HG03469 (cell line): Measurements from ENCODE around the gene NFIA.

Source experiments
- ATAC-seq: cut with Tn5 transposase; IDR thresholded peaks from one replicate; pipeline ENCODE4 v1.9.1; 2021; ENCODE audit warnings: mild to moderate bottlenecking, moderate library complexity, moderate number of reproducible peaks; ENCODE audit not compliant: unreplicated experiment

The NFIA gene

DNA sequence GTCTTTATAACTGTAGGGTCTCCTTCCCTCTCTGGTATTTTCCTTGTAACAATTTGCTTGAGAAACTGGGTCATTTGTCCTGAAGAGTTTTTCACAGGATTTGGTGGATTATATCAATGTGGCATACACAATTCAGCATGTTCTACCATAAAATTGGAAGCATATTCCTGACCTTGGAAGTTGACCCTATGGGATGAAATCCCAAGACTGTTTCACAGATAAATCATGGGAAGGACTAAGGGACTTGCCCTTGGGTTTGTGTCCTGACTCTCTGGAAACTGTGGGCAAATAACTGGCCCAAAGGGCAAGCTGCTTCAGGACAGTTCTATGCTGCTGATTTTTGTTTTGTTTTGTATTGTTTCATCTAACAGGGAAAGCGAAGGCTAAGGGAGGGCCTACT is 387.0 kb downstream of the NFIA start:
- ATAC-seq = no peak

DNA sequence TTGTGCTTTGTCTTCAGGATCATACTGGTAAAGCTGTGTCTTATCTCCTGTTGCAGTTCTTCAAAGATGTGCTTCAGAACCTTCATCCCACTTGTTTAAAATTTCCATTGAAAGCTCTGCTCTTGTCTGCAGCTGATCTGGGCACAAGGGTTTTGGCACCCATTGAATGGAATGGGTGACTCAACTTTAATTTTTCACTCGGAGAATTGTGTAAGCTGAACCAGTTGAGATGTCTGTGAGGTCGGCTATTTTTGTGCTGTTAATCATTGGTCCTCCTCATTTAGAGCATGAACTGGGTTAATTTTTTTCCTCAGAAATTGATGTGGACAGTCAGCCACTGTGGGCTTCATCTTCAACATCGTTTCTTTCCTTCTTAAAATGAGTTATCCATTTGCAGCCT is 390.5 kb downstream of the NFIA start:
- ATAC-seq = no peak

DNA sequence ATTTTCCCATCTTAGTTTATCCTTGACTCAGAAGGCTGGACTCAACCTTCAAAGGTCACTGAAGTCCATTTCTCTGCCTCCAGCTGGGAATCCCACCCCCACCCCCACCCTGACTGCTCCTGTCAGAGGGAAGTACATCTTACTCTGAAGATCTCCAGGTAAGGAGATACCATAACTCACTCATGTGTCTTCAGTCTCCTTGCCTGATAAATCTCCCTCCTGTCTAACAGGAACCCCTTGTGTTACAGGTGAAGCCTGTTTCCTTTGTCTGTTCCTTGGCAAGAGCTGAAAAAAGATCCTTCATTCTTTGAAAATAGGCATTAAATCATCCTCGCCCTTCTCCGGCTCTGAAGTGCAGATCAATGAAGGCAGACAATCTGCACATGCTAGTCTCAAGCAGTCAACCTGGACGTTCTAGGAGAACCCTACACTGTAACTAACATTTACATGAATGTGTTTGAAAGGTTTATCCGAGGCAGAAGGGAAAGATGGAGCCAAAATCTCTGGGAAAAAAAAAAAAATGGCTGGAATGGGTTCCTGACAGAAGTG is 392.0 kb downstream of the NFIA start:
- no peak for ATAC-seq

DNA sequence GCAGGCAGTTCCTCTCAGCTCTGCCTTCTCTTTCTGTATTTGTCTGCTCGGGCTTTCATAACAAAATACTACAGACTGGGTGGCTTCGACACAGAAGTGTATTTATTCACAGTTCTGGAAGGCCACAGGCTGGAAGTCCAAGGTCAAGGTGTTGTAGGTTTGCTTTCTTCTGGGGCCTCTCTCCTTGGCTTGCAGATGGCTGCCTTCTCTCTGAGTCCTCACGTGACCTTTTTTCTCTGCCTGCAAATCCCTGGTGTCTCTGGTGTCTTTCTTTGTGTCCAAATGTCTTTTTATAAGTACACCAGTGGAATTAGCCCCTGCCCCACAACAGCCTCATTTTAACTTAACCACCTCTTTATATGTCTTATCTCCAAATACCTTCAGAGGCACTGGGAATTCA is 392.6 kb downstream of the NFIA start:
- no peak for ATAC-seq

DNA sequence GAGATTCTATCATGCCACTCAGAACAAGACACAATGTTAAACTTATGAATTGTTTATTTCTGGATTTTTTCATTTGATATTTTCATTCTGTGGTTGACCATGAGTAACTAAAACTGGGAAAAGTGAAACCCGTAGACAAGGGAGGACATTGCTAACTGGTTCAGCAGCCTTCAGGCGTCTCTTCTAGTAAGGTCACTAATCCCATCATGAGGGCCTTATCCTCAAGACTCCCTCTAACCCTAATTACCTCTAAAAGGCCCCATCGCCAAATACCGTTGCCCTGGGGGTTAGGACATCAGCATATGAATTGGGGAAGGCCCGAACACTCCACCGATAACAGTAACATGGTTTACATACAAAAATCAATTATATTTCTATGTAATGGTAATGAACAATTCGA is 394.9 kb downstream of the NFIA start:
- no peak for ATAC-seq

DNA sequence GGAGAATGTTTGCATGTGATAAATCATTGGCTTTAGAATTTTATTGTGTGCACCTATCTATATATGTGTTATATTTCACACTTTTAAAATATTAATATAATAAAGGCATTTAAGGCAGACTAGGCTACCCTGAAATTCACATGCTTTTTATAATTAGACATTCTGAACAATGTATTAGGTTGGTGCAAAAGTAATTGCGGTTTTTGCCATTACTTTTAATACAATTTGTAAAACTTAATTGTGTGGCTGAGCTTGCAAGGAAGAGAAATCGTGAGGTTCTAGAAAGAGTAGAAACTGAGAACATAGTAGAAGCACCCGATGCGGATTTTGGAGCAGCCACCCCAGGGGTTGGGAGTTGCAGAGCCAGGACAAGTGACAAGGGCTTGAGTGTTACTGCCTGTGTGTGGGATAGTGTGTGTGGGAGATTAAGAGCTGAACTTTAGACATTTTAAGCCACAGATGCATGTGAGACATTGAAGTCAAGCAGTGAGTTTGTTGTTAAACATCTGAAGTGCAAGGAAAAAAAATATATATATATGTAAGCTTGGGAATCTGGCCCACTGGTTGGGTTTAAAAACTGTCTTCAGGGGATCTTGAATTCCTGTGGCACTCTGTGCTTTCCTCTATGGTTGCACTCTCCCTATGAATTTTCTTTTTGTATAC is 398.0 kb downstream of the NFIA start:
- no peak for ATAC-seq

DNA sequence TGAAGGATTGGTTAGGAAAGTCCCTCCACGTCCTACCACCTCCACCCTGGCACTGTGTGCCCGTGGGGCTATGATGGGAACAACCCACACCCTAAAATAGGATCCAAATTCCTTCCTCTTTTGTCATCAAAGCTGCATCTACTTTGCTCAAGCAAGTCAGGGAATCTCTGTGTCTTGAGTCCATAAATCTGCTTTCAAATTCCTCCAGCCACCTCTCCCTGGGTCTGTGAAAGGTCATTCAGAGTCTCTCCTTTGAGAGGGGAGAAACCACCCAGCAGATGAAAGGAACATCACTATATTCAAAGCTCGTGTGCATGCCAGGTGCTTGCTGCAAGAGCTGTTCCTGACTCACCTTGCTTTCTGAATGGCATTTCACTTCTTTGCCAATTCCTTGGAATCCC is 399.0 kb downstream of the NFIA start:
- ATAC-seq = no peak

DNA sequence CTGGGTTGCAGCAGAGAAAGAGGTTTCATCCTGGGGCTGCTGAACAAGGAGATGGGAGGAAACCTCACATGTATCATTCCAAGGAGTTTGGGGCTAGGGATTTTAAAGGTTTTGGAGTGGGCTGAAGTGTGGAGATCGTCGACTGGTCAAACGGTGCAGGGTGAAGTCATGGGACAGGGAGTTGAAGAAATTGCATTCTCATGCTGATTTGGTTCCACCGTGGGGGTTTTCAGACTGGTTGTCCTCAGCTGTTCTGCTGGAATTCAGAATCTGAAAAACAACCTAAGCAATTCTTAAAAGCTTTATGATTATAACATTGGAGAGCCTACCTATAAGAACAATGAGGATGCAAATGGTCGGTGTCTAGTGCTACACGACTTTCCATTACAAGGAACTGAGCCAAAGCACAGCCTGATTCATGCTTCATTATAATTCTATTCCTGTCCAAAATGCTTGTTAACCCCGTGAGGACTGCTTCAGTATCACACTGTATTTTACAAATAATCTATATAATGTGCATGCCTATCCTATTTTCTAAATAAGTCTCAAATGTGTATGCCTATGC is 399.9 kb downstream of the NFIA start:
- no peak for ATAC-seq

DNA sequence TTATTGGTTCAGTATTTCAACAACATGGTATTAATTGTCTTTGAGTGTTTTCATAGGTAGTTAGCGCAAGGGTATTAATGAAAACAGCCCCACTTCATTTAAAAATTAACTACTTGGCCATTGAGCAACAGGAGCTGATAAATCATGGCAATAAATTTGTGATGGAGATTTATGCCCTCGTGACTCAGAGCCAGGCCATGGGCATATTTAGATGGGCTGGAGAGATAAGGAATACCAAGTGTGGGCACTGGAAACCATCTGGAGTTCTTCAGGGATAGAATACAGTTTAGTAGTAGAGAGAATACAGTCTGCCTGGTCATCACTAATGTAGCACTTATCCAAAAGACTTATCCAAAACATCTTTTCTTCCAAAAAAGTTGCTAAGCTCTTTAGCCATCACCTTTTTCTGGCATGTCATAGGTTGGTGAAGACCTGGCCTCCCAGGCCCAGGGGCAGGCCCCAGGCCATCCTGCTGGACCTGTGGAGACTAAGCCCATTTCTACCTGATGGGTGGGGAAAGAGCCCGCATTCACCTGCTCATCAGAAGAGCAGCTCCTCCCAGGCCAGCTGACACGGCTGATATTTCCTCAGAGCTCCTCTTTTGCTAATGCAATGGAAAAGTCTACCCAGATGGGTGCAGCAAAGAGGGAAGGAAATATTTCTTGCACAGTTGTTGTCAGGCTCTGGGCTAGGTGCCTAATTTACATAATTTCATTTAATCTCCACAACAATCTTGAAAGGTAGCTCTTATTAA is 404.6 kb downstream of the NFIA start:
- ATAC-seq = no peak

DNA sequence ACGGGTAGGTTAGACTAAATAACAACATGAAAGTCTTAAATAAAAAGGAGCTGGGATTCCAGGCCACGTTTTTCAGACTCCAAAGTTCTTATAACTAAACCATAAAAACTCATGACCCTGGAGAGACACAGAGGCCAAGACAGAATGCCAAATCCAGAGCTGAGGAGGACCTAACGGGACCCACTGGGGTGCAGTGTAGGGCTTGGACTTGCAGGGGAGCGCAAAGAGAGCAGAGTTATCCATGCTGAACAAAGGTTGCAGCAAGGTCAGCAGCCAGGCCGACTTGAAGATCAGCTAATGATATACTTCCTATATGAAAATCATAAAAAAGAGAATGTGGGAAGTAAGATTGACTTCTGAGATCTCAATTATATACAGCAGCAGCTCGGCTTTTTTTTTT is 405.4 kb downstream of the NFIA start:
- no peak for ATAC-seq

DNA sequence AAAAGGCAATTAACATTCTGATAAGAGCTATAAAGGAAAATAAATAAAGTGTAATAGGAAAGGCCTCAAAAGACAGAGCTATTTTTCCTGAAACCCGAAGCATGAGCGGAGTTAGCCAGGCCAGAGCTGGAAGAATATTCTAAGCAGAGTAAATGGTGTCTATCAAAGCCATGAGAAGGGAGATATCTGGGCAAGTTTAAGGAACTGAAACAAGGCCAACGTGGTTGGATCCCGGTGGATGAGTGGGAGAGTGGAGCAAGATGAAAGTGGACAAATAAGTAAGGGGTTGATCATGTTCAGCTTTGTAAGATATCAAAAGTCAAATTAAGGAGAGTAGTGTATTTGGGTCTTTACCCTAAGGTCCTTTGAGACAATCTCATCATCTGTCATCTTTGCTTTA is 408.6 kb downstream of the NFIA start:
- no peak for ATAC-seq

DNA sequence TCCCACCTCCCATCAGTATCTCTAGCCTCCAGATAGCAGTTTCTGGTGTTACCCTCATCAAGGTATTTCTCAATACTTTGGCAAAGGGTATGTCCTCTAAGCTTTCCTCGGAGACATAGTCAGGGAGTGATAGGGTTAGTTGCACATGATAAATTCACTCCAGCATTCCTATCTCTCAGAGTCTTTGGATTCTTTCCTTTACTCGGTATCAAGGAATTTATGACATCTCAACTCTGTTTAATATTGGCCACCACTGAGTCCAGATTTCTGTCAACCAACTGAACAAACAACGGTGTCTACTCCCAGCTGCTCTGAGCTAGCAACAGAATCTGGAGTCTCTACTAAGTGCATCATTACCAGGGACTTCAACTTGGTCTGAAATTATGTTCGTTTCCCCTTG is 409.1 kb downstream of the NFIA start:
- no peak for ATAC-seq

DNA sequence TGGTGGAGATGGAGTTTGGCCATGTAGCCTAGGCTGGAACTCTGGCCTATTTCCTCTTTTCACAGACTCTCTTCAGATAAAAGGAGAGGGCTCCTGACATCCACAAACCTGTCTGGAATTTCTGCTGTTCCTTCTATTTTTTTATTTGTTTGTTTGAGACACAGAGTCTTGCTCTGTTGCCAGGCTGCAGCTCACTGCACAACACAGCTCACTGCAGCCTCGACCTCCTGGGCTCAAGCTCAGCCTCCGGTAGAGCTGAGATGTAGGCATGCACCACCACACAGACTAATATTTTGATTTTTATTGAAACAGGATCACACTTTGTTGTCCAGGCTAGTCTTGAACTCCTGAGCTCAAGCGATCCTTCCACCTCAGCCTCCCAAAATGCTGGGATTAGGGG is 411.6 kb downstream of the NFIA start:
- ATAC-seq = no peak

DNA sequence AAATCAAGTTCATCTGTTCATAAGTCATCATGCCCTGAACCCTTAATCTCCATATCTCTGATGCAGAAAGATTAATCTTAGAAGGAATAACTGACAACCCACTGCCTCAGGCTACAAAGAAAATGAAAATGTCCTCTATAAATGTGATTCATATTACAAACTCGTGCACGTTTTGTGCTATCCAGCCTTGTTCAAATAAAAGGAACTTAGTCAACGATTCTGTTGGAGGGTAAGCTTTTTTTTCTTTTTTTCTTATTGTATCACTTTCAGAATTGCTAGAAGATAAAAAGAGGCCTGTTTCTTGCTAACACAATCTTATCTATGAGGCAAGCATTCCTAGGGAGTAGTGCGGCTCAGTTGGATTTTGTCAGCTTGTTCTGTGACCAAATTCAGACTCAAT is 414.1 kb downstream of the NFIA start:
- no peak for ATAC-seq

DNA sequence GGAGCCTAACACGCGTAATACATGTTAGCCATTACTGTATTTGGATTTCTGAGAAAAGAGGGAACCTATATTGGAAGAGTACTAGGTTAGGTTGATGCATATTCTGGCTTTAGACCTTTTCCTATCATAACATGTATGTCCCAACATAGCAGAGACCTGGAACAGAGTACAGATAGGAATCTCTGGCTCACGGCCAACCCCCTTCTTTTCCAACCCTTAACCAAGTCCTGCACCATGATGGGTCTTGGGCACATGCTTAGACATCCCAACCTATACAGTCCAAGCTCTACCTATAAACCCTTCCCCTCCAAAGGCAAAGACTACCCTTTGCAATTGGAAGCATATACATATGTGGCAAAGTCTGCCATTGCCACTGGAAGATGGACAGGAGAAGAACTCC is 414.7 kb downstream of the NFIA start:
- no peak for ATAC-seq

DNA sequence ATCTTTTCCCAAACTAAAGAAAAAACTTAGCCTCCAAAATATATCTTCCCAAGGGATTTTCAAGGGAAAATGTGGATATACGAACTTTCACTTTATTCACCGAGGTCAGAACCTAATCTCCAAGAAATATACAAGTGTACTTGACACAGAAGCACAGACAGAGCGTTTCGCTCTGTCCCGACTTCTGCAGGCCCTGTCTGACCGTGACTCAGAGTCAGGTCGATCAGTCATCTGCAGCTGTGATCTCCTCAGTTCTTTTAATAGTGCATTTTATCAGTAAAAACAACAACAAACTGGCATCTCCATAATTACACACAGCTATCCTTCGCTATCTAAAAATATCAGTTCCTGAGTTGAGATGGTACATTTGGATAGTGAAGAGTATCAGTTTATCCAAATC is 416.0 kb downstream of the NFIA start:
- ATAC-seq = no peak

DNA sequence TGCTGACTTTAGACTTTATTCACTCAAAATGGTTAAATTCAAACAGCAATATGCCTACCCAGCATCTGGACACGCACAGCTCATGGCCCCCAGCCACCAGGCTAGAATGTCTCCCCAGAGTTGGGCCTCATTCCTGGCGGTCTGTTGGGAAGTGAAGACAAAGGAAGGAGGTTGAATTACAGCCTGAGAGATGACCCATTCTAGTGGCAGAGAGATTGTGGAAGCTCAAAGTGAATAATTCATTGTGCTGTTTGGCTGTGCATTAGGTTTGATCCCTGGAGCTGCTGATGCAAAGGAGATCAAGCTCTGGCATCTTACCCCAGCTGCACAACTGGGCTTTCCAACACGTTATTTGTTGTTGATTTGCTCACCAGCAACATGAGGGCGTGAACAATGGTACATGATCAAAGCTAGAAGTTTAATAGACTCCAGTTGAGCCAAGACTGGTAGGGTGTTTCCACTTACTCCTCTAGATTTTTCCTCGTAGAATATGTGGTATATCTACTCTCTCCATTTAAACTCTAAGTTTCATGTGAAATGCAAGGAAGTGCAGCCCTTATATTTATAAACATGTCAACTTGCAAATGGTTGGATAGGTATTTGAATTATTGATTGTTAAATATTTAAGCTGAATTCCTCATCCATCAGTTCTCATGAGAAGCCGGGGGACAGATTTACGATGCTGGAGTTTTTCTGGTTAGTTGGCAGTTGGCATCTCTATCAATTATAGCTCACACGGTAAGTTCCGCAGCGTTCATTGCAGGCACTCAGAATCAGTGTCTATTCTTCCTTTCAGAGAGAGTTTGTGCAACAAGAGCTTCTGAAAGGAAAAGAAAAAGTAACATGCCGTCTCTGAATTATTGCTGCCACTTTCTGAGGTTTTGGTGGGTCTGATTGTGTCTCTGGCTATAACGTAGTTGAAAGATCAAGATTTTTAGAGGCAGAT is 419.9 kb downstream of the NFIA start:
- ATAC-seq = no peak

DNA sequence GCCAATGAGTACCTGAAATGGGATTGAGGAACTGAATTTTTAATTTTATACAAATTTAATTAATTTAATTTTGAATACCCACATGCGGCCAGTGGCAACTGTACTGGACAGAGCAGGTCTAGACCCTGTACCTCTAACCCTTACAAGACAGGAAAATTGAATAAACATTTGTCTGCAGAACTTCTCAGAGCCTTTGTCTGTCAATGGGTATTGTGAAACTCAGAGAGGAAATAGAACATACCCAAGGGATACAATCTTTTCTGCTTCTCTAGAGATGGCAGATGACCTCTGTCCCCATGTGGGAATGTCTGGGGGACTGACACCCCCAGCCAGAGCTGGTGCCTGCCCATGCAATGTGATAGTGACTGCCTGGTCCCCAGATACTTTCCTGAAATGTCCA is 421.9 kb downstream of the NFIA start:
- no peak for ATAC-seq

DNA sequence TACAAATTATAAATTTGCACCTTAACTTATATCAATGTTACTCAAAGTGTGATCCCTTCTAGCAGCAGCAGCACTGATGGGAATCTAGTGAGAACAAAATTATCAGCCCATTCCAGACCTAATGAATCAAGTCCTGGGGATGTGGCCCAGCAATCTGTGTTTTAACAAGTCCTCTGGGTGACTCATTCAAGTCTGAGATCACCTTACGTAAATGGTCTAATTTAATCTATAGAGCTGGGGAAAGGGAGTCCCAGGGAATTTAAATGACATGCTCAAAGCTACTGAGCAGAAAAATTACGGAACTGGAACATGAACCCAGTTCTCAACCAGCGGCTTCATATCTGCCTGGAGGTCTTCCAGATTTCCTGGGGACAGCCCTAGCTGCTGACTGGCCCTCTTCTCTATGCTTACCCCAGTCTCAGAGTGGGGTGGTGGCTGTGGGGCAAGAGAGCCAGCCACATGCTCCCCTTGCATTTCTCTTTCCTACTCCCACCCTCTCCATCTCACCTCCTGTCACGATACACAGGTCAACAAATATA is 422.6 kb downstream of the NFIA start:
- ATAC-seq = no peak

DNA sequence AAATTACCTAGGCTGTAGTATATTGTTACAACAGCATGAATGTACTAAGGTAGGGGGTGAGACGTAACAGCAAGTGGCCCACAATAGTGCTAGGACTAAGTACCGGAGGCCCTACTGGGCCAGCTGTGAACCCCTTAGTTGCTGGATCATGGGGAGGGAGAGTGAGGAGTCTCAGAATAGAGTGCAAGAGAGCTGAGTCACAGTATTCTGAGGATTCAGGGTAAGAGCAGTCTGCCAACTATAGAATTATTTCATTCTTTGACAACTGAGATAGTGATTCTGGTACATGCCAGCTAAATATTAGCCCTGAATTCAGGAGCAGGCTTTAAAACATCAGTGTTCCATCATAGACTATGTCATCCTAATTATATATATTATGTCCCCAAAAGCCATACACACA is 423.9 kb downstream of the NFIA start:
- ATAC-seq = no peak
